Hepatocyte (in vitro differentiated cells): Measurements from ENCODE around the gene UQCRHL. TPM values are rescaled to one million over a fixed set of nuclear protein-coding genes. Genes with fewer than 3 reads are reported as not detected.
A peak's percentile ranks its signal among the peaks of the same experiment; 100 is the strongest.
"Not testable (repeated sequence)": the region's sequence is repeated elsewhere in the genome, so short reads cannot be mapped to it uniquely, and the experiment has no call there.

ENCODE experiments used
- DNase-seq: peaks from one replicate; pipeline ENCODE4 v3.0.0-alpha.2; 2016; ENCODE audit warnings: low spot score
- H2AFZ ChIP-seq: fragments of 200-600 bp; sonication (generic); 2 replicates; pipeline ENCODE4 v1.6.0; 2016; ENCODE audit warnings: antibody characterized with exemption, mild to moderate bottlenecking
- H3K27ac ChIP-seq: fragments of 200-600 bp; sonication (generic); 2 replicates; pipeline ENCODE4 v1.5.1; 2016; ENCODE audit warnings: mild to moderate bottlenecking
- H3K27me3 ChIP-seq: fragments of 200-600 bp; sonication (generic); 2 replicates; pipeline ENCODE4 v1.6.1; 2016
- H3K36me3 ChIP-seq: fragments of 200-600 bp; sonication (generic); replicated peaks from 2 replicates; pipeline ENCODE4 v1.5.1; 2016; ENCODE audit warnings: low read depth; ENCODE audit not compliant: insufficient read depth
- H3K4me1 ChIP-seq: fragments of 200-600 bp; sonication (generic); 2 replicates; pipeline ENCODE4 v1.5.1; 2016; ENCODE audit warnings: mild to moderate bottlenecking, moderate library complexity; ENCODE audit not compliant: insufficient read depth
- H3K4me2 ChIP-seq: fragments of 200-600 bp; sonication (generic); 2 replicates; pipeline ENCODE4 v1.6.0; 2016
- H3K4me3 ChIP-seq: fragments of 200-600 bp; sonication (generic); 2 replicates; pipeline ENCODE4 v1.5.1; 2016; ENCODE audit warnings: mild to moderate bottlenecking
- H3K79me2 ChIP-seq: fragments of 200-600 bp; sonication (generic); 2 replicates; pipeline ENCODE4 v1.6.0; 2017; ENCODE audit warnings: mild to moderate bottlenecking
- H3K9me2 ChIP-seq: fragments of 200-600 bp; sonication (generic); replicated peaks from 2 replicates; pipeline ENCODE4 v1.6.0; 2017; ENCODE audit warnings: mild to moderate bottlenecking; ENCODE audit not compliant: insufficient read depth
- H3K9me3 ChIP-seq: fragments of 200-600 bp; sonication (generic); 2 replicates; pipeline ENCODE4 v1.5.1; 2016; ENCODE audit warnings: low read depth, mild to moderate bottlenecking
- H4K20me1 ChIP-seq: fragments of 200-600 bp; sonication (generic); 2 replicates; pipeline ENCODE4 v1.6.0; 2016; ENCODE audit warnings: mild to moderate bottlenecking; ENCODE audit not compliant: insufficient read depth, poor library complexity, severe bottlenecking
- EZH2 ChIP-seq: fragments of 200-600 bp; sonication (generic); IDR thresholded peaks from 2 replicates; pipeline ENCODE4 v1.6.1; 2016; ENCODE audit warnings: antibody characterized with exemption, mild to moderate bottlenecking, borderline replicate concordance
- EZH2phosphoT487 ChIP-seq: fragments of 200-600 bp; sonication (generic); IDR thresholded peaks from one replicate; pipeline ENCODE4 v1.6.1; 2018; ENCODE audit warnings: antibody characterized with exemption, mild to moderate bottlenecking, low read depth, moderate library complexity; ENCODE audit not compliant: unreplicated experiment, severe bottlenecking
- WGBS: methylation state at CpG from one replicate; pipeline ENCODE4 v1.1.6; 2016; ENCODE audit warnings: low lambda C conversion rate; ENCODE audit errors: missing lambda C conversion rate; 5-methylcytosine and 5-hydroxymethylcytosine counted together
- polyA plus RNA-seq: library from polyadenylated mRNA; unstranded; fragments of >200 nt; fragmentation: Nextera tagmentation; extraction: Ambion mirVana; gene quantifications from 2 replicates; pipeline ENCODE4 v1.2.1, GENCODE V29; 2016
- total RNA-seq: library from RNA; depleted of rRNA; stranded (reverse); fragments of >200 nt; gene quantifications from 2 replicates; pipeline ENCODE4 v1.2.3, GENCODE V29; 2014
- TF ChIP-seq, protein P1 (sequence below): fragments of 200-600 bp; sonication (generic); IDR thresholded peaks from 2 replicates; pipeline ENCODE4 v1.5.1; 2016; ENCODE audit warnings: antibody characterized with exemption, mild to moderate bottlenecking; ENCODE audit not compliant: poor library complexity

UQCRHL gene
- total and polyA plus RNA-seq, 2 experiments from 2014 or later, result 1.0 to 2.6 TPM

DNA sequence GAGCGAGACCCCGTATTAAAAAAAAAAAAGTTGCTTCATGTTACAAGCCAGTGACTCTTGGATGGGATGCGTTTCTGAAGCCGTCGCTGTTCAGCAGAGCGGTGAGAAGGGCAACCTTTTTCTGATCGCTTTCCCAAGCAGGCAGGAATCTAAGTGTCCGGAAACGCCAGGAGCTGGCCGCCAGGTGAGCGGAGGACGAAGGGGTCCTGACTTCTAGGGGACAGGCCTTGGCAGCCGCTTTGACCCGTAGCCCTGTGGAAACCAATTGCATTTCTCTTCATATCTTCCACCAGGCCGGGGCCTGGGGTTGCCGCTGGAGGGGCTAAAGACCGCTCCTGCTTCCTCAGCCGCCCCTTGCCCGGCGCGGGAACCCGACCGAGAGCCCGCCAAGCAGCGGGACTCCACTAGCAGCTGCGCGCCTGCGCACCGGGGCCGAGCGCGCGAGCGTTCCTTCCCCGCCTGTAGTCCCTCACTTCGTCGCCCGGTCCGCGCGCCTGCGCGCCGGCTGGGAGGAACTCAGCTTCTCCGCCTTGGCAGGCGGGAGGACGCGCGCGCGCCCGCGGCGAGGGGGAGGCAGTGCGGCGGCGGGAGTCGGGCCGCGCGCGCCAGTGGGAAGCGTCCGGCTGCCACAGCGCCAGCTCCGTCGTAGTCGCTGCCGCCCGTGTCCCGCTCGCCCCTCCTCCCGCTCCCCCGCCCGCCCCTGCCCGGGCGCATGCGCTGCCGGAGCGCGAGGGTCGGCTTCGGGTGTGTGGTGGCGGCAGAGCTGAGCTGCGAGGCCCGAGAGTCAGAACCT is 39.8 kb upstream of the UQCRHL start, which contains the start of gene SPEN:
SPEN (plus strand) TSS at position 608 of the 793 bp plus-strand sequence. CDS start 361 bp downstream, outside the sequence.
- TF ChIP-seq, protein P1, sequence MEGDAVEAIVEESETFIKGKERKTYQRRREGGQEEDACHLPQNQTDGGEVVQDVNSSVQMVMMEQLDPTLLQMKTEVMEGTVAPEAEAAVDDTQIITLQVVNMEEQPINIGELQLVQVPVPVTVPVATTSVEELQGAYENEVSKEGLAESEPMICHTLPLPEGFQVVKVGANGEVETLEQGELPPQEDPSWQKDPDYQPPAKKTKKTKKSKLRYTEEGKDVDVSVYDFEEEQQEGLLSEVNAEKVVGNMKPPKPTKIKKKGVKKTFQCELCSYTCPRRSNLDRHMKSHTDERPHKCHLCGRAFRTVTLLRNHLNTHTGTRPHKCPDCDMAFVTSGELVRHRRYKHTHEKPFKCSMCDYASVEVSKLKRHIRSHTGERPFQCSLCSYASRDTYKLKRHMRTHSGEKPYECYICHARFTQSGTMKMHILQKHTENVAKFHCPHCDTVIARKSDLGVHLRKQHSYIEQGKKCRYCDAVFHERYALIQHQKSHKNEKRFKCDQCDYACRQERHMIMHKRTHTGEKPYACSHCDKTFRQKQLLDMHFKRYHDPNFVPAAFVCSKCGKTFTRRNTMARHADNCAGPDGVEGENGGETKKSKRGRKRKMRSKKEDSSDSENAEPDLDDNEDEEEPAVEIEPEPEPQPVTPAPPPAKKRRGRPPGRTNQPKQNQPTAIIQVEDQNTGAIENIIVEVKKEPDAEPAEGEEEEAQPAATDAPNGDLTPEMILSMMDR, result peak; percentile 12
- TF ChIP-seq EZH2, result no peak
- peaks cover 26% of the 10 kb centered on the region for H3K4me1 ChIP-seq
- H3K4me3 ChIP-seq, result peak within 1 kb of the TSS; percentile 92
- no peaks in the 10 kb centered on the region for H3K27me3 ChIP-seq
- under 1% methylated on average over 41 of the region's 86 CpGs for WGBS
- peak; percentile 99 for DNase-seq
- H3K9me2 ChIP-seq, result no peaks in the 10 kb centered on the region
- peak within 1 kb of the TSS; percentile 93 for H2AFZ ChIP-seq
- H3K27ac ChIP-seq, result peak within 1 kb of the TSS; percentile 98
- H3K36me3 ChIP-seq, result no peaks in the 10 kb centered on the region
- H3K9me3 ChIP-seq, result no peaks in the 10 kb centered on the region
- no peaks in the 10 kb centered on the region for H4K20me1 ChIP-seq
- H3K79me2 ChIP-seq, result peaks cover 60% of the 10 kb centered on the region
- peak within 1 kb of the TSS; percentile 87 for H3K4me2 ChIP-seq

- not testable (repeated sequence) for H3K4me3 ChIP-seq, H3K9me2 ChIP-seq, H4K20me1 ChIP-seq, H3K4me2 ChIP-seq, H3K27ac ChIP-seq, H3K27me3 ChIP-seq, H3K9me3 ChIP-seq, H2AFZ ChIP-seq, DNase-seq, H3K36me3 ChIP-seq
- H3K4me1 ChIP-seq, result peaks cover 14% of the 10 kb centered on the region
- 96% methylated on average over 11 of the region's 11 CpGs for WGBS
- peaks cover 48% of the 10 kb centered on the region for H3K79me2 ChIP-seq
Measured at GRCh38 chr1:15846056-15846455, 38.6 kb upstream of the UQCRHL start.

GRCh38 chr1:15843826-15844572 is 36.5 kb upstream of the UQCRHL start:
- no peak for DNase-seq
- no peaks in the 10 kb centered on the region for H3K36me3 ChIP-seq
- no peaks in the 10 kb centered on the region for H3K9me2 ChIP-seq
- H3K4me1 ChIP-seq, result peaks cover 7% of the 10 kb centered on the region
- TF ChIP-seq, protein P1, result no peak
- no peak for TF ChIP-seq EZH2phosphoT487
- no peak for TF ChIP-seq EZH2
- H3K9me3 ChIP-seq, result no peaks in the 10 kb centered on the region
- peaks cover 34% of the 10 kb centered on the region for H3K79me2 ChIP-seq
- no peak overlapping the region for H3K4me2 ChIP-seq
- H3K4me3 ChIP-seq, result no peak overlapping the region
- 79% methylated on average over 3 of the region's 3 CpGs for WGBS
- H3K27me3 ChIP-seq, result no peaks in the 10 kb centered on the region
- no peak overlapping the region for H3K27ac ChIP-seq
- H4K20me1 ChIP-seq, result no peaks in the 10 kb centered on the region
- no peak overlapping the region for H2AFZ ChIP-seq

DNA sequence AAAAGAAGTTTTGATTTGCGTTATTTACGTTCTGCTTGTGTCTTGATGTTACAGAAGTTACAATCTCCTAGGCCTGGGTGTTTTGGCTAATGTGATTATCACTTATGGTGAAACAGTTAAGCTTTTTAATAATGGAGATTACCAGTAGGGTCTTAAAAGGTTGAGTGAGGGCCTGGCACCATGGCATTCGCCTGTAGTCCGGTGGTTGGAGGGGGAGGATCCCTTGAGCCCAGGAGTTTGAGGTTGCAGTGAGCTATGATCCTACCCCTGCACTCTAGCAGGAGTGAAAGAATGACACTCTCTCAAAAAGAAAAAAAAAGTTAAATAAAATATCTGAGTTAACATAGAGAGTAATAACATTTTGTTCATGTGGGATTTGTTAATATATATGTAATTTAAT is 31.3 kb upstream of the UQCRHL start:
- no peak overlapping the region for H2AFZ ChIP-seq
- DNase-seq, result no peak
- TF ChIP-seq EZH2 (no peak), EZH2phosphoT487 (no peak)
- TF ChIP-seq, protein P1, result no peak
- H3K27me3 ChIP-seq, result no peaks in the 10 kb centered on the region
- H3K36me3 ChIP-seq, result no peaks in the 10 kb centered on the region
- WGBS, result 91% methylated on average over 4 of the region's 4 CpGs
- H4K20me1 ChIP-seq, result no peaks in the 10 kb centered on the region
- H3K9me3 ChIP-seq, result no peaks in the 10 kb centered on the region
- no peaks in the 10 kb centered on the region for H3K4me1 ChIP-seq
- no peak overlapping the region for H3K4me2 ChIP-seq
- no peak overlapping the region for H3K4me3 ChIP-seq
- H3K9me2 ChIP-seq, result no peaks in the 10 kb centered on the region
- peaks cover 6% of the 10 kb centered on the region for H3K79me2 ChIP-seq
- no peak overlapping the region for H3K27ac ChIP-seq
